ENCODE measurements around the gene CAMKK2. TPM values are rescaled to one million over a fixed set of nuclear protein-coding genes. Genes with fewer than 3 reads are reported as not detected.

CAMKK2 gene
- polyA plus RNA-seq (2012; ENCODE audit: low read depth, missing spikeins) = 14.9 TPM

DNA sequence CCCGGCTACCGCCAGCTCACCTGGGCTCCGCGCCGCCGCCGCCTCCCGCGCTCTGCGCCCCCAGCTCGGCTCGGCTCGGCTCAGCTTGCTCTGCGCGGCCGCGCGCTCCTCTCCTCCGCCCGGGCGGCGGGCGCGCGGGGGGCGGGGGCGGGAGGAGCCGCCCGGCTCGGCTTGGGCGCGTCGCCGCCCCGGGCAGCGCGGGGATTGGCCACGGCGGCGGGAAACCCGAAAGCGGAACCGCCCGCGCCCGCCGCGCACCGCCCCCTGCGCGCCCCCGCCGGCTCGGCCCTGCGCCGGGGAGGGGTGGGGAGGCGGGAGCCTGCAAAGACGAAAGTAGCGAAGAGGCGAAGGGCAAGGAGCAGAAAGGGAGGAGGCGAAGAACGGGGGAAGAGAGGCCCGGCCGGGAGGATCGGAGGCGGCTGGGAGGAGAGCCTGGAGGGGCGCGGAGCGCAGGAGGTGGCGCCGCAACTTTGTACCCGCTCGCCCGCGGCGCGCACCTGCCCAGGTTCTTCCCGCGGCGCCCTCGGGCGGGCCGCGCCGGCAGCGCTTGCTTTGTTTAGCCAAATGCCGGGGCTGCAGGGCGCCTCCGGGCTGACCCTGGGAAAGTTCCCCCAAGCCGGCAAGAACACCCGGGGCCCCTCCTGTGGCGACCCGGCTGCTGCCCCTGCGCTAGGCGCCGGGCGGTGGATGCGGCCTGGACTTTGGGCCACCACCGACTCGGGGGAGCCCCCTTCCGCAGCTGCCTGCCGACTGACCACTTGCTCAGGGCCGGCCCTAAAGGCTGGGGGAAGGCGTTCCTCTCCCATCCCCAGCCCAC is at the start of gene CAMKK2:
Gene CAMKK2, minus strand, starts transcription at position 92 of the 817 bp plus-strand sequence. CDS start 22,183 bp downstream, outside the sequence.
- FAIRE-seq = peak; percentile 92
- peak; percentile 57 for TF ChIP-seq PAX5 (IDR thresholded peaks at IDR 0.05; ENCODE audit: insufficient read depth, low read length, severe bottlenecking)
- TF ChIP-seq TAF1 (IDR thresholded peaks at IDR 0.05; ENCODE audit: low read depth, low read length) = no peak
- TF ChIP-seq POLR2A (IDR thresholded peaks at IDR 0.05; ENCODE audit: low read depth, low read length) = no peak
- peak; percentile 66 for TF ChIP-seq SPI1 (IDR thresholded peaks at IDR 0.05; ENCODE audit: low read depth, low read length)
- no peak for TF ChIP-seq POU2F2 (IDR thresholded peaks at IDR 0.05; ENCODE audit: low read depth, low read length)
- no peak for TF ChIP-seq POLR2AphosphoS5 (IDR thresholded peaks at IDR 0.05; ENCODE audit: low read depth, low read length)
- peak; percentile 93 for DNase-seq (ENCODE audit: insufficient read length, low spot score)

- no peak for TF ChIP-seq POLR2AphosphoS5 (IDR thresholded peaks at IDR 0.05; ENCODE audit: low read depth, low read length)
- no peak for TF ChIP-seq PAX5 (IDR thresholded peaks at IDR 0.05; ENCODE audit: insufficient read depth, low read length, severe bottlenecking)
- TF ChIP-seq SPI1 (IDR thresholded peaks at IDR 0.05; ENCODE audit: low read depth, low read length) = no peak
- TF ChIP-seq POLR2A (IDR thresholded peaks at IDR 0.05; ENCODE audit: low read depth, low read length) = no peak
- no peak for TF ChIP-seq TAF1 (IDR thresholded peaks at IDR 0.05; ENCODE audit: low read depth, low read length)
- TF ChIP-seq POU2F2 (IDR thresholded peaks at IDR 0.05; ENCODE audit: low read depth, low read length) = no peak
- FAIRE-seq = no peak
- no peak for DNase-seq (ENCODE audit: insufficient read length, low spot score)
These were observed 48.8 kb upstream of the CAMKK2 start for GRCh38 chr12:121345151-121345815.

DNA sequence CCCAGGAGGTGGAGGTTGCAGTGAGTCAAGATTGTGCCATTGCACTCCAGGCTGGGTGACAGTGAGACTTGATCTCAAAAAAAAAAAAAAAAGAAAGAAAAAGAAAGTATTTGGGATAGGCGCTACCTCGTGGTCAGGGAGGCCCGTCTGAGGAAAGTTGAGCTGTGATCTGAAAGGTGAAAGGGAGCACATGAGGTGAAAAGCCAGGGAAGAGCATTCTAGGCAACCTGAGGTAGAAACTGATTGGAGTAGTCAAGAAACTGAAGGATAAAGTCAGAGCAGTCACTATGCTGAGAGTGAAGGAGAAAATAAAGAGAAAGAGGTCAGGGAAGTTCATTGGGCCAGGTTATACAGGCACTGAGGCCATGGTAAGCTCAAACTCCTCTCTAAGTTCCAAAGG is 48.0 kb upstream of the CAMKK2 start:
- no peak for DNase-seq (ENCODE audit: insufficient read length, low spot score)
- FAIRE-seq = no peak
- TF ChIP-seq TAF1 (IDR thresholded peaks at IDR 0.05; ENCODE audit: low read depth, low read length) (no peak), SPI1 (IDR thresholded peaks at IDR 0.05; ENCODE audit: low read depth, low read length) (no peak), POLR2A (IDR thresholded peaks at IDR 0.05; ENCODE audit: low read depth, low read length) (no peak), POLR2AphosphoS5 (IDR thresholded peaks at IDR 0.05; ENCODE audit: low read depth, low read length) (no peak), PAX5 (IDR thresholded peaks at IDR 0.05; ENCODE audit: insufficient read depth, low read length, severe bottlenecking) (no peak)

GRCh38 chr12:121337416-121337815 is 40.9 kb upstream of the CAMKK2 start:
- DNase-seq (ENCODE audit: insufficient read length, low spot score) = no peak
- FAIRE-seq = no peak
- TF ChIP-seq PAX5 (IDR thresholded peaks at IDR 0.05; ENCODE audit: insufficient read depth, low read length, severe bottlenecking) = no peak
- TF ChIP-seq POLR2A (IDR thresholded peaks at IDR 0.05; ENCODE audit: low read depth, low read length) = peak; percentile 37; the same call in 1 of the 2 replicates

DNA sequence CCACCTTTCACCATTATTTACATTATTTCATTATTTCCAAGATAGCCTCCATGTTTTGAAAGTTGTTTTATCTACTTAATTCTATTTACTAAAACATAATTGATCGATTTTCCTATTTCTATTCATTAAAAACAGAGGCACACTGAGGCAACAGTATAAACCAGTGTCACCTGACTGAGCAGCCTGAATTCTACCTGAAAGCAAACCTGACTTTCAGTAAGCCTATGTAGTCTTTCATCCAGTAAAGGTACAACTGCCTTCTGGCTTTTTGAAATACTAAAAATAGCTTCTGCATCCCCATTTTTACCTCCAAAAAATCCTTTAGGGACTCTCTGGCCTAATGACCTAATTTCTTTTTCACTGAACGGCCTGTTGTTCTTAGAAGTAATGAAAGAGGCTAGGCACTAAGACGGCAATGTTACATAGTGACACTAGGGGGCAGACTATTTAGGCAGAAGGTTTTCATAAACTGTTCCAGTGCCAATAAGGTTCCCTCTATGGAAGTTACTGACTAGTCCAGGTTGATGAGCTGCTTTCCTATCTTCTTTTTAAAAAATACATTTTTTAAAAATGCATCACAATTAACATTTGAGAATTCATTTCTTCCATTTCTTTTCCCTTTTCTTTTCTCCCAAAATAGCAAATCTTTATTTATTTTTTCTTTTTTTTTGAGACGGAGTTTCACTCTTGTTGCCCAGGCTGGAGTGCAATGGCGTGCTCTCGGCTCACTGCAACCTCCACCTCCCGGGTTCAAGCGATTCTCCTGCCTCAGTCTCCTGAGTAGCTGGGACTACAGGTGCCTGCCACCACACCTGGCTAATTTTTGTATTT is 38.2 kb upstream of the CAMKK2 start:
- FAIRE-seq (peak; percentile 69), DNase-seq (ENCODE audit: insufficient read length, low spot score) (no peak)
- TF ChIP-seq SPI1 (IDR thresholded peaks at IDR 0.05; ENCODE audit: low read depth, low read length) (no peak), POLR2A (IDR thresholded peaks at IDR 0.05; ENCODE audit: low read depth, low read length) (0 out of 2 replicates have a peak, but pooled peaks have one; percentile 26)

GRCh38 chr12:121333747-121334146 is 37.2 kb upstream of the CAMKK2 start:
- FAIRE-seq (no peak), DNase-seq (ENCODE audit: insufficient read length, low spot score) (no peak)
- TF ChIP-seq TAF1 (IDR thresholded peaks at IDR 0.05; ENCODE audit: low read depth, low read length) (no peak), POU2F2 (IDR thresholded peaks at IDR 0.05; ENCODE audit: low read depth, low read length) (no peak), PAX5 (IDR thresholded peaks at IDR 0.05; ENCODE audit: insufficient read depth, low read length, severe bottlenecking) (no peak), POLR2AphosphoS5 (IDR thresholded peaks at IDR 0.05; ENCODE audit: low read depth, low read length) (no peak), SPI1 (IDR thresholded peaks at IDR 0.05; ENCODE audit: low read depth, low read length) (no peak), POLR2A (IDR thresholded peaks at IDR 0.05; ENCODE audit: low read depth, low read length) (no peak)

DNA sequence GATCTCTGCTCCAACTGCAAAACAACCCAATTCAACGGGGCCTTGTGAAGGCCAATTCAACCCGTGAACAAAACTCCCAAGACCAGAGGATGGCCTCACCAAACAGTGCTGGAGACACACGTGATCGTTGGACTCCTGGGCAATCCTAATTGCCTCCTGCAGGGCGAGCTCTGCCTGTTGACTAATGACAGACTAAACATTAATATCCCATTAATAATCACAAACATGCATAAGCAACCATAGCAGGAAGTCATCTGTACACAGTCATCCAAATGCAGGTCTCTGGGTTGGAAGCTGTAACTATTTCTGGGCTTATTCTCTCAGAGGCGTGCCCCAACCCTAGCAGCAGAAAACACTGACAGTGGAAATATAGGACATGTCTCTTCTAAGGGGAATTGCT is 34.7 kb upstream of the CAMKK2 start:
- no peak for TF ChIP-seq POLR2AphosphoS5 (IDR thresholded peaks at IDR 0.05; ENCODE audit: low read depth, low read length)
- TF ChIP-seq POLR2A (IDR thresholded peaks at IDR 0.05; ENCODE audit: low read depth, low read length) = no peak
- TF ChIP-seq SPI1 (IDR thresholded peaks at IDR 0.05; ENCODE audit: low read depth, low read length) = no peak
- TF ChIP-seq POU2F2 (IDR thresholded peaks at IDR 0.05; ENCODE audit: low read depth, low read length) = no peak
- no peak for TF ChIP-seq TAF1 (IDR thresholded peaks at IDR 0.05; ENCODE audit: low read depth, low read length)
- no peak for TF ChIP-seq PAX5 (IDR thresholded peaks at IDR 0.05; ENCODE audit: insufficient read depth, low read length, severe bottlenecking)
- DNase-seq (ENCODE audit: insufficient read length, low spot score) = no peak
- FAIRE-seq = no peak

DNA sequence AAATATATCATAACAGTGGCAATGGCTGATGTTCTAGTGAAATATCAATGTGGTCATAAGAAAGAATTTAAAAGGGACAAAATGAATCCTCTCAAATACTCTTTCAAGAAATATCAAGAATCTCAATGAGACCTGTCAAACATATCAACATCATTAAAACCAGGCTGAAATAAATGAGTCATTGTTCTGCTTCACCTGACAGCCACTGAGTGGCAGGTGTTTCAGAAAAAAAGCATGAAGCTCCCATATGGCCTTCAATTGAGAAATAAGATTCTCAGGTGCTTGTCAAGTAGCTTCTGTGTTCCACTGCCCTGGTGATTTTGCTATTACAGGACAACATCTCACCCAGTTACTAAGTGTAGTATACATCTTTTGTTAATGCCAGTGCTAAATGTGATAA is 34.2 kb upstream of the CAMKK2 start:
- FAIRE-seq = no peak
- DNase-seq (ENCODE audit: insufficient read length, low spot score) = no peak
- TF ChIP-seq POU2F2 (IDR thresholded peaks at IDR 0.05; ENCODE audit: low read depth, low read length) (no peak), PAX5 (IDR thresholded peaks at IDR 0.05; ENCODE audit: insufficient read depth, low read length, severe bottlenecking) (no peak), TAF1 (IDR thresholded peaks at IDR 0.05; ENCODE audit: low read depth, low read length) (no peak), POLR2AphosphoS5 (IDR thresholded peaks at IDR 0.05; ENCODE audit: low read depth, low read length) (no peak), SPI1 (IDR thresholded peaks at IDR 0.05; ENCODE audit: low read depth, low read length) (no peak), POLR2A (IDR thresholded peaks at IDR 0.05; ENCODE audit: low read depth, low read length) (no peak)

GRCh38 chr12:121330195-121330594 is 33.7 kb upstream of the CAMKK2 start:
- no peak for DNase-seq (ENCODE audit: insufficient read length, low spot score)
- no peak for FAIRE-seq
- TF ChIP-seq PAX5 (IDR thresholded peaks at IDR 0.05; ENCODE audit: insufficient read depth, low read length, severe bottlenecking) (no peak), POLR2AphosphoS5 (IDR thresholded peaks at IDR 0.05; ENCODE audit: low read depth, low read length) (no peak), SPI1 (IDR thresholded peaks at IDR 0.05; ENCODE audit: low read depth, low read length) (no peak), TAF1 (IDR thresholded peaks at IDR 0.05; ENCODE audit: low read depth, low read length) (no peak), POU2F2 (IDR thresholded peaks at IDR 0.05; ENCODE audit: low read depth, low read length) (no peak), POLR2A (IDR thresholded peaks at IDR 0.05; ENCODE audit: low read depth, low read length) (no peak)
